A549 (cell line): ENCODE data around the gene PSD2. TPM values are rescaled to one million over a fixed set of nuclear protein-coding genes. Genes with fewer than 3 reads are reported as not detected.

Experiments
- ATAC-seq, 2 experiments: fragments of 200-7000 bp in 1 of 2; fragments of >200 bp in 1 of 2; cut with Nextera tagmentation in 1 of 2; cut with Tn5 transposase in 1 of 2; 3 replicates each; pipeline versions ENCODE4 v1.8.0 to v1.9.1; 2018 to 2020; ENCODE audit warnings: mild to moderate bottlenecking in 1 of 2, moderate library complexity in 1 of 2
- CTCF ChIA-PET: fragments of 300-600 bp; sonication (Branson Sonifier 250); formaldehyde crosslinking; extraction: SDS; loops from one replicate; lab custom pipeline; 2021; ENCODE audit warnings: antibody characterized with exemption, inconsistent platforms; lab: Yijun Ruan, JAX
- POLR2A ChIA-PET: fragments of 350-600 bp; formaldehyde crosslinking; extraction: SDS; loops from one replicate; lab custom pipeline; 2021; ENCODE audit warnings: antibody characterized with exemption, inconsistent platforms; lab: Yijun Ruan, JAX
- DNase-seq, 2 experiments: peaks; one replicate each; pipeline versions ENCODE4 v3.0.0 to v3.0.0-alpha.2; 2011 to 2016; ENCODE audit warnings: low read depth in 1 of 2, low spot score in 1 of 2
- FAIRE-seq: peaks from 2 replicates; lab custom pipeline; 2011; peaks lifted over from hg19 to GRCh38; lab: Jason Lieb, UNC
- H3K27ac ChIP-seq, 2 experiments: fragments of >200 bp; sonication (Bioruptor Twin); formaldehyde crosslinking; 3 replicates each; pipeline ENCODE4 v1.5.1; 2016 to 2017
- H3K4me1 ChIP-seq: fragments of >200 bp; sonication (Bioruptor Twin); formaldehyde crosslinking; 3 replicates; pipeline ENCODE4 v1.6.1; 2016
- H3K4me2 ChIP-seq: fragments of >200 bp; sonication (Bioruptor Twin); formaldehyde crosslinking; 3 replicates; pipeline ENCODE4 v1.6.1; 2016
- H3K4me3 ChIP-seq: fragments of >200 bp; sonication (Bioruptor Twin); formaldehyde crosslinking; 3 replicates; pipeline ENCODE4 v1.5.1; 2016
- H3K9me3 ChIP-seq: fragments of >200 bp; sonication (Bioruptor Twin); formaldehyde crosslinking; 3 replicates; pipeline ENCODE4 v1.6.1; 2016
- CBX8 ChIP-seq: fragments of 200-600 bp; sonication (generic); IDR thresholded peaks from 2 replicates; pipeline ENCODE4 v1.6.1; 2016
- EHF ChIP-seq: fragments of 250-450 bp; sonication (Bioruptor Pico); IDR thresholded peaks from 2 replicates; pipeline ENCODE4 v1.5.0; 2020; ENCODE audit warnings: mild to moderate bottlenecking
- EHMT2 ChIP-seq: fragments of 200-600 bp; sonication (generic); IDR thresholded peaks from 2 replicates; pipeline ENCODE4 v1.6.1; 2016; ENCODE audit warnings: antibody characterized with exemption, low read depth, mild to moderate bottlenecking, moderate library complexity
- GATA3 ChIP-seq: IDR thresholded peaks from 2 replicates; pipeline ENCODE4 v1.6.1; 2012; ENCODE audit warnings: borderline replicate concordance
- JUNB ChIP-seq: fragments of >200 bp; sonication (Bioruptor Twin); formaldehyde crosslinking; IDR thresholded peaks from 2 replicates; pipeline ENCODE4 v1.6.1; 2016
- KDM1A ChIP-seq: fragments of 200-600 bp; sonication (generic); IDR thresholded peaks from 2 replicates; pipeline ENCODE4 v1.6.1; 2016; ENCODE audit warnings: low read depth, mild to moderate bottlenecking
- KDM5A ChIP-seq: fragments of 200-600 bp; sonication (generic); IDR thresholded peaks from 2 replicates; pipeline ENCODE4 v1.6.1; 2016; ENCODE audit warnings: antibody characterized with exemption, mild to moderate bottlenecking
- NR3C1 ChIP-seq: fragments of >200 bp; sonication (Bioruptor Twin); formaldehyde crosslinking; IDR thresholded peaks from 3 replicates; pipeline ENCODE4 v1.6.1; 2017
- POLR2A ChIP-seq: IDR thresholded peaks from 2 replicates; pipeline ENCODE4 v1.6.1; 2012; ENCODE audit warnings: mild to moderate bottlenecking, low read length
- RAD21 ChIP-seq, 2 experiments: fragments of >200 bp in 1 of 2; sonication (Bioruptor Twin) in 1 of 2; formaldehyde crosslinking in 1 of 2; IDR thresholded peaks in 1 of 2; conservative IDR thresholded peaks in 1 of 2; 2 replicates in 1 of 2; 3 replicates in 1 of 2; pipeline ENCODE4 v1.6.1; 2012 to 2018; ENCODE audit warnings: inconsistent platforms in 1 of 2
- RFX5 ChIP-seq: fragments of 450-650 bp; IDR thresholded peaks from 2 replicates; pipeline ENCODE4 v1.7.1; 2014; ENCODE audit warnings: antibody characterized with exemption, mild to moderate bottlenecking, moderate library complexity
- SMC3 ChIP-seq: fragments of >200 bp; sonication (Bioruptor Twin); formaldehyde crosslinking; IDR thresholded peaks from 3 replicates; pipeline ENCODE4 v1.6.1; 2018; ENCODE audit warnings: inconsistent platforms
- ZC3H11A ChIP-seq: fragments of 450-650 bp; IDR thresholded peaks from 2 replicates; pipeline ENCODE4 v1.6.1; 2014; ENCODE audit warnings: antibody characterized with exemption, mild to moderate bottlenecking
- WGBS: methylation state at CpG from one replicate; pipeline ENCODE4 v1.1.6; 2017; ENCODE audit errors: missing lambda C conversion rate; 5-methylcytosine and 5-hydroxymethylcytosine counted together
- polyA plus RNA-seq, 4 experiments: library from polyadenylated mRNA; depleted of rRNA in 3 of 4; stranded (reverse); fragments of >200 nt; fragmentation: RNase III in 1 of 4; extraction: RNeasy Plus Mini Kit Qiagen cat#74134 plus additional on column Dnase treatment in 1 of 4; gene quantifications; 2 replicates in 3 of 4; 3 replicates in 1 of 4; pipeline ENCODE4 v1.2.3, GENCODE V29; 2011 to 2017
- TF ChIP-seq, protein P1 (sequence below): IDR thresholded peaks from 2 replicates; pipeline ENCODE4 v1.6.1; 2012; ENCODE audit warnings: low read depth, borderline replicate concordance
- TF ChIP-seq, protein P2 (sequence below): IDR thresholded peaks from 2 replicates; pipeline ENCODE4 v1.6.1; 2012
- TF ChIP-seq, protein P3 (sequence below): fragments of 250-450 bp; sonication (Bioruptor Pico); IDR thresholded peaks from 2 replicates; pipeline ENCODE4 v1.5.0; 2021; ENCODE audit warnings: mild to moderate bottlenecking, moderate library complexity, borderline replicate concordance
- TF ChIP-seq, protein P4 (sequence below): fragments of >200 bp; sonication (Bioruptor Twin); formaldehyde crosslinking; IDR thresholded peaks from 3 replicates; pipeline ENCODE4 v1.5.1; 2016
- TF ChIP-seq, protein P5 (sequence below): fragments of 150-350 bp; IDR thresholded peaks from 2 replicates; pipeline ENCODE4 v1.6.1; 2014; ENCODE audit warnings: low read depth, mild to moderate bottlenecking, low read length
- TF ChIP-seq, protein P6 (sequence below): fragments of >200 bp; sonication (Bioruptor Twin); formaldehyde crosslinking; IDR thresholded peaks from 3 replicates; pipeline ENCODE4 v1.6.1; 2016

The PSD2 gene
- polyA plus RNA-seq, 2 of the 4 experiments (the other 2 are of a cell fraction), result 0.05 TPM; not detected in 1

DNA sequence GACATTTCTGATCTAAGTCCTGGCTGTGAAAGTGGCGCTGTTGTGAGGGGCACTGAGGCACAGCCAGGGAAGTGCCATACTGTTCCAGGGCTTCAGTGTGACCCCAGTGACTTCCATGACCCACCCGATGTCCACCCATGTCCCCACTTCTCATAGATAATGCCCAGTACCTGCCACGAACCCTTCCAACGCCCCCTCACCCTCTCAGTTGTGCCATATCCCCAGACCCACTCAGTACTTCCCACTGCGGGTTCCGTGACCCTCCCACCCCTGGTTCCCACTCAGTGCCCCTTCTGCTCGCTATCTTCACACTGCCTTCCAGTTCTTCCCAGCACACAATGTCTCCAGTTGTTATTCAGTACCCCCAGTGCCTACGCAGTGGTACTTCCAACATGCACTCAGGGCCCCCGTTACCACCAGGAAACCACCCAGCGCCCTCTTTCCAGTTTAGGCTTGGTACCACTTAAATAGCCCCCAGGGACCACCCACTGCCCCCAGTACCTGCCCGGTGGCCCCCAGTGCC is 30.7 kb upstream of the PSD2 start:
- 39% methylated on average over 11 of the region's 11 CpGs for WGBS
- Histone ChIP-seq H3K4me3 (no peak overlapping the region), H3K4me1 (no peaks in the 10 kb centered on the region), H3K27ac (peak overlapping the region in 1 of 2 experiments; percentile 92; a peak in 2 of 6 replicates), H3K4me2 (peak overlapping the region; percentile 63), H3K9me3 (no peaks in the 10 kb centered on the region)
- DNase-seq, result no peak
- CTCF ChIA-PET, result interaction anchor here (0.6 to 9.0 kb wide), 84 partner anchors 8 to 958 kb away, joined by 3 to 267 read pairs (median 5); partner anchors contain the start of gene CXXC5
- POLR2A ChIA-PET, result interaction anchor here (0.5 kb wide), 1 partner anchor 37 kb away, joined by 5 read pairs; no protein-coding TSS in a partner anchor
- ATAC-seq, result peak; percentile 4 to 8; a peak in 4 of 6 replicates
- FAIRE-seq, result no peak
- no peak for TF ChIP-seq CBX8
- TF ChIP-seq, protein P1, sequence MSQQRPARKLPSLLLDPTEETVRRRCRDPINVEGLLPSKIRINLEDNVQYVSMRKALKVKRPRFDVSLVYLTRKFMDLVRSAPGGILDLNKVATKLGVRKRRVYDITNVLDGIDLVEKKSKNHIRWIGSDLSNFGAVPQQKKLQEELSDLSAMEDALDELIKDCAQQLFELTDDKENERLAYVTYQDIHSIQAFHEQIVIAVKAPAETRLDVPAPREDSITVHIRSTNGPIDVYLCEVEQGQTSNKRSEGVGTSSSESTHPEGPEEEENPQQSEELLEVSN, result no peak
- TF ChIP-seq ZC3H11A, result no peak

DNA sequence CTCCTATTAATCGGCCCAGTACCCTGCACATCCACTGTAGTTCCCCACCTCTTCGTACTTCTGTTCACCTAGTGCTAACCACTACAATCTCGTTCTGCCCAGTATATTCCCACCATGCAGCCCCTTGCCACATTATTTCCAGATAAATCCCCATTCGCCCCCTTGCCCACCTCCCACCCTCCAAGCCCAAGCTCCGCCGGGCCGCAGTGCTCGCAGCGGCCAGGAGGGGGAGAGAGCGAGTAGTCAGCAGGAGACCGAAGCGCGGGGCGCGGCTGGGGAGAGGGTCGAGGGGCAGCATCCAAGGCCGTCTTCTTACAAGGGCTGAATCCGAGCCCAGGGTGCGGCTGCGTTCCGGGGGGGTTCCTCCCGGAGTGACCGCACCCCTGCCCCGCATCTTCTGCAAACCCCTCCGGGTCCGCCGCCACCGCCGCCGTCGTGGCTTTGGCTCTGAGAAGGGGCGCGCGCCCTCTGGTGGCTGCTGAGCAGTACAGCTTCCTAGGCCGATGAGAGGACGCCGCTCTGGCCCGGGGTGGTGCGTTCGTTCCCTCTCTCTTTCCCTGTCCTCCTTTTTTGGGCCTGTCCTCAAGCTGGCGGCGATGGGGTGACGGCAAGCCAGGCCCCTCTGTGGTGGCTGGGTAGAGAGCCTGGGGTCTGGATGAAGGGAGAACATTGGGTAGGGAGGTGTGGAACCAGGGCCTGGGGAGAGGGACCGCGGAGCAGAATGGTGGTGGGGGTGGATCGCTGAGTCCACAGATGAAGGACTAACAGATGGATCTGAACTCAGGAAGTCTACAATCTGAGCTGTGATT is 30.0 kb upstream of the PSD2 start:
- Histone ChIP-seq H3K9me3 (no peaks in the 10 kb centered on the region), H3K4me3 (peak overlapping the region; percentile 51), H3K4me1 (no peaks in the 10 kb centered on the region), H3K4me2 (peak overlapping the region; percentile 63), H3K27ac (peak overlapping the region; percentile 80 to 92)
- WGBS, result 13% methylated on average over 32 of the region's 46 CpGs
- DNase-seq (peak; percentile 74 to 76), FAIRE-seq (no peak), ATAC-seq (peak; percentile 79 to 93)
- ChIA-PET POLR2A (interaction anchor here (0.5 to 0.9 kb wide), 3 partner anchors 37 to 123 kb away, joined by 3 to 5 read pairs (median 3); partner anchors contain the start of gene CXXC5), CTCF (interaction anchor here (0.5 to 9.0 kb wide), 99 partner anchors 9 to 958 kb away, joined by 3 to 267 read pairs (median 5); partner anchors contain the start of gene CXXC5)
- TF ChIP-seq KDM1A, result no peak
- TF ChIP-seq SMC3, result peak; percentile 96
- TF ChIP-seq, protein P2, sequence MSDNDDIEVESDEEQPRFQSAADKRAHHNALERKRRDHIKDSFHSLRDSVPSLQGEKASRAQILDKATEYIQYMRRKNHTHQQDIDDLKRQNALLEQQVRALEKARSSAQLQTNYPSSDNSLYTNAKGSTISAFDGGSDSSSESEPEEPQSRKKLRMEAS, result 0 out of 2 replicates have a peak, but pooled peaks have one; percentile 13
- TF ChIP-seq, protein P3, sequence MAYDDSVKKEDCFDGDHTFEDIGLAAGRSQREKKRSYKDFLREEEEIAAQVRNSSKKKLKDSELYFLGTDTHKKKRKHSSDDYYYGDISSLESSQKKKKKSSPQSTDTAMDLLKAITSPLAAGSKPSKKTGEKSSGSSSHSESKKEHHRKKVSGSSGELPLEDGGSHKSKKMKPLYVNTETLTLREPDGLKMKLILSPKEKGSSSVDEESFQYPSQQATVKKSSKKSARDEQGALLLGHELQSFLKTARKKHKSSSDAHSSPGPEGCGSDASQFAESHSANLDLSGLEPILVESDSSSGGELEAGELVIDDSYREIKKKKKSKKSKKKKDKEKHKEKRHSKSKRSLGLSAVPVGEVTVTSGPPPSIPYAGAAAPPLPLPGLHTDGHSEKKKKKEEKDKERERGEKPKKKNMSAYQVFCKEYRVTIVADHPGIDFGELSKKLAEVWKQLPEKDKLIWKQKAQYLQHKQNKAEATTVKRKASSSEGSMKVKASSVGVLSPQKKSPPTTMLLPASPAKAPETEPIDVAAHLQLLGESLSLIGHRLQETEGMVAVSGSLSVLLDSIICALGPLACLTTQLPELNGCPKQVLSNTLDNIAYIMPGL (CRISPR knock-in tag), result peak; percentile 59; the same call in 1 of the 2 replicates
- TF ChIP-seq, protein P4, sequence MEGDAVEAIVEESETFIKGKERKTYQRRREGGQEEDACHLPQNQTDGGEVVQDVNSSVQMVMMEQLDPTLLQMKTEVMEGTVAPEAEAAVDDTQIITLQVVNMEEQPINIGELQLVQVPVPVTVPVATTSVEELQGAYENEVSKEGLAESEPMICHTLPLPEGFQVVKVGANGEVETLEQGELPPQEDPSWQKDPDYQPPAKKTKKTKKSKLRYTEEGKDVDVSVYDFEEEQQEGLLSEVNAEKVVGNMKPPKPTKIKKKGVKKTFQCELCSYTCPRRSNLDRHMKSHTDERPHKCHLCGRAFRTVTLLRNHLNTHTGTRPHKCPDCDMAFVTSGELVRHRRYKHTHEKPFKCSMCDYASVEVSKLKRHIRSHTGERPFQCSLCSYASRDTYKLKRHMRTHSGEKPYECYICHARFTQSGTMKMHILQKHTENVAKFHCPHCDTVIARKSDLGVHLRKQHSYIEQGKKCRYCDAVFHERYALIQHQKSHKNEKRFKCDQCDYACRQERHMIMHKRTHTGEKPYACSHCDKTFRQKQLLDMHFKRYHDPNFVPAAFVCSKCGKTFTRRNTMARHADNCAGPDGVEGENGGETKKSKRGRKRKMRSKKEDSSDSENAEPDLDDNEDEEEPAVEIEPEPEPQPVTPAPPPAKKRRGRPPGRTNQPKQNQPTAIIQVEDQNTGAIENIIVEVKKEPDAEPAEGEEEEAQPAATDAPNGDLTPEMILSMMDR, result peak; percentile 99
- no peak for TF ChIP-seq KDM5A
- TF ChIP-seq RAD21 (conservative IDR thresholded peaks at IDR 0.05 in 1 of 2, IDR thresholded peaks at IDR 0.05 in 1 of 2), result peak; percentile 78 to 94

DNA sequence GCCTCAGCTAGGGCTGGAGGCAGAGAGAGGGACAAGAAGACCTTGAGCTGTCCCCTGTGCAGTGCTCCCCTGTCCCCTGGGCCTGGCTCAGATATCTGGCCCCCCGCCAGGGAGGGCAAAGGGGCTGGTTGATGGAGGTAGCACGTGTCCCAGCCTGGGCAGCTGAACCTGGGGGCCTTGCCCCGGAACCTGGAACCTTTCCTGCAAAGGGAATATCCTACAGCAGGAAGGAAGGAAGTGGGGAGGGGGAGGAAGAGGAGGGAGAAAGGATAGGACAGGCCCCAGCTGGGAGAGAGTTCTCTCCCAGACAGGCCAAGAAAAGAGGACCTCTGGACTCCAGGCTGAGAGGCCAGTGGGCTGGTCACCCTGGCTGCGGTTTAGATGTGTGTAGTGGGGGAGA is 27.6 kb upstream of the PSD2 start:
- Histone ChIP-seq H3K4me2 (no peak overlapping the region), H3K9me3 (no peaks in the 10 kb centered on the region), H3K4me1 (no peaks in the 10 kb centered on the region), H3K4me3 (no peak overlapping the region), H3K27ac (no peak overlapping the region)
- CTCF ChIA-PET, result interaction anchor here (0.8 to 9.0 kb wide), 12 partner anchors 10 to 476 kb away, joined by 3 to 267 read pairs (median 6); no protein-coding TSS in a partner anchor
- ATAC-seq, result no peak
- no peak for DNase-seq
- FAIRE-seq, result no peak
- WGBS, result 65% methylated on average over 4 of the region's 4 CpGs
- POLR2A ChIA-PET, result no interaction called here
- TF ChIP-seq CBX8 (no peak), NR3C1 (no peak), JUNB (no peak), RFX5 (no peak), GATA3 (no peak), POLR2A (no peak), EHMT2 (no peak), EHF (CRISPR knock-in tag) (no peak), SMC3 (no peak)
- TF ChIP-seq, protein P3 (CRISPR knock-in tag), result no peak
- TF ChIP-seq, protein P5, sequence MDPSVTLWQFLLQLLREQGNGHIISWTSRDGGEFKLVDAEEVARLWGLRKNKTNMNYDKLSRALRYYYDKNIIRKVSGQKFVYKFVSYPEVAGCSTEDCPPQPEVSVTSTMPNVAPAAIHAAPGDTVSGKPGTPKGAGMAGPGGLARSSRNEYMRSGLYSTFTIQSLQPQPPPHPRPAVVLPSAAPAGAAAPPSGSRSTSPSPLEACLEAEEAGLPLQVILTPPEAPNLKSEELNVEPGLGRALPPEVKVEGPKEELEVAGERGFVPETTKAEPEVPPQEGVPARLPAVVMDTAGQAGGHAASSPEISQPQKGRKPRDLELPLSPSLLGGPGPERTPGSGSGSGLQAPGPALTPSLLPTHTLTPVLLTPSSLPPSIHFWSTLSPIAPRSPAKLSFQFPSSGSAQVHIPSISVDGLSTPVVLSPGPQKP, result no peak
- TF ChIP-seq, protein P6, sequence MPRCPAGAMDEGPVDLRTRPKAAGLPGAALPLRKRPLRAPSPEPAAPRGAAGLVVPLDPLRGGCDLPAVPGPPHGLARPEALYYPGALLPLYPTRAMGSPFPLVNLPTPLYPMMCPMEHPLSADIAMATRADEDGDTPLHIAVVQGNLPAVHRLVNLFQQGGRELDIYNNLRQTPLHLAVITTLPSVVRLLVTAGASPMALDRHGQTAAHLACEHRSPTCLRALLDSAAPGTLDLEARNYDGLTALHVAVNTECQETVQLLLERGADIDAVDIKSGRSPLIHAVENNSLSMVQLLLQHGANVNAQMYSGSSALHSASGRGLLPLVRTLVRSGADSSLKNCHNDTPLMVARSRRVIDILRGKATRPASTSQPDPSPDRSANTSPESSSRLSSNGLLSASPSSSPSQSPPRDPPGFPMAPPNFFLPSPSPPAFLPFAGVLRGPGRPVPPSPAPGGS, result no peak
